Measurements from ENCODE around the gene CDC16.

The CDC16 gene

DNA sequence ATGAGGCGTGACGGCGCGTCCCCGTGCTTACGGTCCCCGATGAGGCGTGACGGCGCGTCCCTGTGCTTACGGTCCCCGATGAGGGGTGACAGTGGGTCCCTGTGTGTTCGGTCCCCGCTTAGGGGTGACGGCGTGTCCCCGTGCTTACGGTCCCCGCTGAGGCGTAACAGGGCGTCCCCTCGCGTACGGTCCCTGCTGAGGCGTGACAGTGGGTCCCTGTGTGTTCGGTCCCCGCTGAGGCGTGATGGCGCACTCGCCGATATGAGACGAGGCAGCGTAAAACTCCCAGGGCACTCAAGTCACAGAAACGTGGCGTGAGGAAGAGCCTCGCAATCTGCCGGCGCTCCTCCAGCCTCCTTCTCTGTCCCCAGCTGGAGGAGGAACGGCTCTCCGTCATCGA lies 34.7 kb upstream of the CDC16 start:
- no peak for DNase-seq (ENCODE audit: extremely low read depth, insufficient read length)
- no peaks in the 10 kb centered on the region for H3K36me3 ChIP-seq (ENCODE audit: control insufficient read depth, insufficient read depth, low read length)
- H3K27me3 ChIP-seq (replicated peaks; ENCODE audit: control insufficient read depth, insufficient read depth, low read length): no peaks in the 10 kb centered on the region
- H3K4me3 ChIP-seq (replicated peaks; ENCODE audit: low read depth, low read length): no peak overlapping the region
- TF ChIP-seq, protein P1, sequence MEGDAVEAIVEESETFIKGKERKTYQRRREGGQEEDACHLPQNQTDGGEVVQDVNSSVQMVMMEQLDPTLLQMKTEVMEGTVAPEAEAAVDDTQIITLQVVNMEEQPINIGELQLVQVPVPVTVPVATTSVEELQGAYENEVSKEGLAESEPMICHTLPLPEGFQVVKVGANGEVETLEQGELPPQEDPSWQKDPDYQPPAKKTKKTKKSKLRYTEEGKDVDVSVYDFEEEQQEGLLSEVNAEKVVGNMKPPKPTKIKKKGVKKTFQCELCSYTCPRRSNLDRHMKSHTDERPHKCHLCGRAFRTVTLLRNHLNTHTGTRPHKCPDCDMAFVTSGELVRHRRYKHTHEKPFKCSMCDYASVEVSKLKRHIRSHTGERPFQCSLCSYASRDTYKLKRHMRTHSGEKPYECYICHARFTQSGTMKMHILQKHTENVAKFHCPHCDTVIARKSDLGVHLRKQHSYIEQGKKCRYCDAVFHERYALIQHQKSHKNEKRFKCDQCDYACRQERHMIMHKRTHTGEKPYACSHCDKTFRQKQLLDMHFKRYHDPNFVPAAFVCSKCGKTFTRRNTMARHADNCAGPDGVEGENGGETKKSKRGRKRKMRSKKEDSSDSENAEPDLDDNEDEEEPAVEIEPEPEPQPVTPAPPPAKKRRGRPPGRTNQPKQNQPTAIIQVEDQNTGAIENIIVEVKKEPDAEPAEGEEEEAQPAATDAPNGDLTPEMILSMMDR (IDR thresholded peaks at IDR 0.05; ENCODE audit: insufficient read depth, low read length, poor library complexity, severe bottlenecking): no peak

DNA sequence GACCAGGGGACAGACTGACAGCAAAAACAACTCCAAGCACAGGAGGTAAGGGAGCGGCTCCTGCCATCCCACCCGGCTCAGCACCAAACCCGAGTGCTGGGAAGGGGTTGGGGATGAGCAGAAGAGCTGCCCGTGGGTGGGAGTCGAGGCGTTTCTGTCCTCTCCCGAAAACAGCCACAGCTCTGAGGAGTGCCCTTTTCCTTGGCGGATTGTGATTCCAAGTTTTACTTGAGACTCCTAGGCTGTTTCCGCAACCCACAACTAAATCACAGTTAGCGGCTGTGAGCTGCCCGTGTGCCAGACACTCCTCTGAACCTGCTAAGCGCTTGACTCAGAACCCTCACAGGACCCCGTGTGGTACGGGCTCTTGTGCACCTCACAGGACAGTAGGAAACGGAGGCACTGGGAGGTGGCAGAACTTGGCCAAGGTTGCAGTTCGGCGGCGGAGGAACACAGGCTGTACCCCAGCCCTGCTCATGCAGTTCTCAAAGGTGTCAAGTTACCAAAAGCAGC lies 34.2 kb upstream of the CDC16 start:
- no peaks in the 10 kb centered on the region for H3K36me3 ChIP-seq (ENCODE audit: control insufficient read depth, insufficient read depth, low read length)
- H3K27me3 ChIP-seq (replicated peaks; ENCODE audit: control insufficient read depth, insufficient read depth, low read length): no peaks in the 10 kb centered on the region
- no peak for DNase-seq (ENCODE audit: extremely low read depth, insufficient read length)
- H3K4me3 ChIP-seq (replicated peaks; ENCODE audit: low read depth, low read length): no peak overlapping the region
- TF ChIP-seq, protein P1 (IDR thresholded peaks at IDR 0.05; ENCODE audit: insufficient read depth, low read length, poor library complexity, severe bottlenecking): no peak

DNA sequence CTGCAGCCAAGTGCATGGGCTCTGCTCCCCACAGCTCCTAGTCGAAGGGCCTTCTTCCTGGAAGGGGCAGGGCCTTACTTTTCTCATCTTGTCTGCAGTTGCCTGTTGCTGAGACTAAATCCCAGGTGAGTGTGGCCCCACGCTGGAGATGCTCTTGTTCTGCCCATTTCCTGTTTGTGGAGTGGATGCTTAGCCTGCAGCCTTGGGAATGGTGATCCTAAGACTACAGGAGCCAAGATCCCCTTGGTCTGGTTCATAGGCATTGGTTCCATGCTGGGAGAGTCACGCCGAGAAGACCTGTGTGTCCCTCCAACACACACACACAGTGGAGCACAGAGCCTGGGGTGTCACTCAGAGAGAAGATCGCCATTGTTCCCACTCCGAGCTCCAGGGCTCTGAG lies 32.1 kb upstream of the CDC16 start:
- H3K36me3 ChIP-seq (ENCODE audit: control insufficient read depth, insufficient read depth, low read length): no peaks in the 10 kb centered on the region
- DNase-seq (ENCODE audit: extremely low read depth, insufficient read length): no peak
- no peak overlapping the region for H3K4me3 ChIP-seq (replicated peaks; ENCODE audit: low read depth, low read length)
- TF ChIP-seq, protein P1 (IDR thresholded peaks at IDR 0.05; ENCODE audit: insufficient read depth, low read length, poor library complexity, severe bottlenecking): no peak
- no peaks in the 10 kb centered on the region for H3K27me3 ChIP-seq (replicated peaks; ENCODE audit: control insufficient read depth, insufficient read depth, low read length)

DNA sequence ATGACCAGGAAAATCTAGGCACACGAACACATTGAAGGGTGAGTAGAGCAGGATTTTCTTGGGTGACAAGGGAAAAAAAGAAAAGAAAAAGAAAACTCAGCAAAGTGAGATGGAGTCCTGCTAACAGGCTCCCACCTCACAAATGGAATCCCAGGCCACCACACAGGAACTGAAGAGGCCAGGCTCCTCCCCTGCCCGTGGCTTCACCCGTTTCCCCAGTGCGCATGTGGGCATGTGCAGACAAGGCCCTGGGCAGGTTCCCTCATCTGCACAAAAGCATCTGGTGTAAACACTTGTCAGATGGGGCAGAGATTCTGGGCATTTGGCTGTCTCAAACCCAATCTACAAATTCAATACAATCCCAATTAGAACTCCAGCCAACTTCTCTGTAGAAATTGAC lies 31.2 kb upstream of the CDC16 start:
- TF ChIP-seq, protein P1 (IDR thresholded peaks at IDR 0.05; ENCODE audit: insufficient read depth, low read length, poor library complexity, severe bottlenecking): no peak
- H3K4me3 ChIP-seq (replicated peaks; ENCODE audit: low read depth, low read length): no peak overlapping the region
- no peaks in the 10 kb centered on the region for H3K36me3 ChIP-seq (ENCODE audit: control insufficient read depth, insufficient read depth, low read length)
- DNase-seq (ENCODE audit: extremely low read depth, insufficient read length): no peak
- H3K27me3 ChIP-seq (replicated peaks; ENCODE audit: control insufficient read depth, insufficient read depth, low read length): no peaks in the 10 kb centered on the region

DNA sequence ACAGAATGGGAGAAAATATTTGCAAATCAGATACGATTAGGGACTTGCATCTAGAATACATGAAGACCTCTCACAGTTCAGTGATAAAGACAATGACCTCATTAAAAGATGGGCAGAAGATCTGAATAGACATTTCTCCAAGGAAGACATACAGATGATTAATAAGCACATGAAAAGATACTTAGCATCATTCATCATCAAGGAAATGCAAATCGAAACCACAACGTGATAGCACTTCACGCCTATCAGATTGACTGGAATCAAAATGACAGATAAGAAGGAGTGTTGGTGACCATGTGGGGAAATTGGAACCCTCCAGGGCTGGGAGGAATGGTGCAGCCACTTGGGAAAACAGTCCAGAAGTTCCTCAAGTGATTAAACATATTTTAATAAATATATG lies 29.8 kb upstream of the CDC16 start:
- H3K27me3 ChIP-seq (replicated peaks; ENCODE audit: control insufficient read depth, insufficient read depth, low read length): no peaks in the 10 kb centered on the region
- no peak for DNase-seq (ENCODE audit: extremely low read depth, insufficient read length)
- TF ChIP-seq, protein P1 (IDR thresholded peaks at IDR 0.05; ENCODE audit: insufficient read depth, low read length, poor library complexity, severe bottlenecking): no peak
- no peaks in the 10 kb centered on the region for H3K36me3 ChIP-seq (ENCODE audit: control insufficient read depth, insufficient read depth, low read length)
- no peak overlapping the region for H3K4me3 ChIP-seq (replicated peaks; ENCODE audit: low read depth, low read length)

DNA sequence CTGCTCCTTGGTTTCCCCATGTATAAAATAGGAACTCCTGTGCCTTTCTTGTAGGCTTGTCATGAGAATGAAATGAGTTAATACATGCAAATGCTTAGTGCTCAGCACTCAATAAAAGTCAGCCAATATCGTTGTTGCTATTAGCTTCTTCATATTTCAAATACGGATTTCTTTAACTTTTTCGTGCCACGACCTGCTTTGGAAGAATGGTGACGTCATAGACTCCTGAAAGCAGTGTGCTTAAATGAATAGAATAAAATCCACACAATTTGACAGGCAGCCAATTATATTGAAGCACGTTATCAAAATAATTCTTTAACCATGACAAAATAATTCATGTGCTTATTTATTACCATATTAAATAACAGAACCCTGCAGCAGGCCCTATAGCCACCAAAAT lies 26.6 kb upstream of the CDC16 start:
- TF ChIP-seq, protein P1 (IDR thresholded peaks at IDR 0.05; ENCODE audit: insufficient read depth, low read length, poor library complexity, severe bottlenecking): no peak
- Histone ChIP-seq H3K4me3 (replicated peaks; ENCODE audit: low read depth, low read length) (no peak overlapping the region), H3K36me3 (ENCODE audit: control insufficient read depth, insufficient read depth, low read length) (no peaks in the 10 kb centered on the region), H3K27me3 (replicated peaks; ENCODE audit: control insufficient read depth, insufficient read depth, low read length) (no peaks in the 10 kb centered on the region; the same call in 1 of the 2 replicates)
- no peak for DNase-seq (ENCODE audit: extremely low read depth, insufficient read length)
